Activated T-helper 1 cell treated with anti-CD3 and anti-CD28 coated beads, Interleukin-2, amount 50 U/mL, for 16 hours (primary cell): ENCODE measurements around the gene PTPRF.
"Not testable (repeated sequence)": the region's sequence is repeated elsewhere in the genome, so short reads cannot be mapped to it uniquely, and the experiment has no call there.

Source experiments
- DNase-seq, 2 donors: peaks; one replicate each; pipeline ENCODE4 v3.0.0-alpha.2; 2020; ENCODE audit warnings: low read depth in 1 of 2, low spot score in 1 of 2

PTPRF gene

GRCh38 chr1:43622901-43623780 is 92.5 kb downstream of the PTPRF start:
- no peak for DNase-seq

GRCh38 chr1:43625063-43625780 is 94.5 kb downstream of the PTPRF start:
- no peak for DNase-seq

- no peak for DNase-seq
Measured at GRCh38 chr1:43632135-43632670, 101.5 kb downstream of the PTPRF start.

- no peak for DNase-seq
Measured at GRCh38 chr1:43634721-43635120, 104.0 kb downstream of the PTPRF start.

GRCh38 chr1:43636006-43636641 is 105.4 kb downstream of the PTPRF start:
- no peak for DNase-seq

GRCh38 chr1:43637267-43637666 is 106.6 kb downstream of the PTPRF start:
- no peak for DNase-seq

- DNase-seq, result not testable (repeated sequence)
Measured at GRCh38 chr1:43638381-43638780, 107.7 kb downstream of the PTPRF start.

GRCh38 chr1:43639976-43640794 is 109.5 kb downstream of the PTPRF start:
- DNase-seq, result no peak

- DNase-seq, result no peak
Measured at GRCh38 chr1:43644558-43644957, 113.9 kb downstream of the PTPRF start.

- DNase-seq, result no peak
Measured at GRCh38 chr1:43645461-43645860, 114.8 kb downstream of the PTPRF start.

GRCh38 chr1:43647331-43647730 is 116.6 kb downstream of the PTPRF start:
- not testable (repeated sequence) for DNase-seq

GRCh38 chr1:43648221-43648847 is 117.7 kb downstream of the PTPRF start:
- DNase-seq, result no peak

- no peak for DNase-seq
Measured at GRCh38 chr1:43648876-43649477, 118.3 kb downstream of the PTPRF start.

- peak; percentile 70 to 79 for DNase-seq
Measured at GRCh38 chr1:43650310-43651085, 119.8 kb downstream of the PTPRF start.

GRCh38 chr1:43651188-43651587 is 120.5 kb downstream of the PTPRF start:
- no peak for DNase-seq

GRCh38 chr1:43651902-43652301 is 121.2 kb downstream of the PTPRF start:
- DNase-seq, result no peak

- DNase-seq, result no peak
Measured at GRCh38 chr1:43653339-43653738, 122.7 kb downstream of the PTPRF start.

- DNase-seq, result no peak
Measured at GRCh38 chr1:43653893-43654292, 123.2 kb downstream of the PTPRF start.

- no peak for DNase-seq
Measured at GRCh38 chr1:43655953-43656352, 125.3 kb downstream of the PTPRF start.
